NCI-H2171 treated with DMSO at 0.1 percent for 48 hours (cell line): ENCODE results near the gene TMEM147.

Experiments used
- DNase-seq: peaks from one replicate; lab custom pipeline; 2025; lab: John Stamatoyannopoulos, UW

TMEM147 gene, protein sequence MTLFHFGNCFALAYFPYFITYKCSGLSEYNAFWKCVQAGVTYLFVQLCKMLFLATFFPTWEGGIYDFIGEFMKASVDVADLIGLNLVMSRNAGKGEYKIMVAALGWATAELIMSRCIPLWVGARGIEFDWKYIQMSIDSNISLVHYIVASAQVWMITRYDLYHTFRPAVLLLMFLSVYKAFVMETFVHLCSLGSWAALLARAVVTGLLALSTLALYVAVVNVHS

DNA sequence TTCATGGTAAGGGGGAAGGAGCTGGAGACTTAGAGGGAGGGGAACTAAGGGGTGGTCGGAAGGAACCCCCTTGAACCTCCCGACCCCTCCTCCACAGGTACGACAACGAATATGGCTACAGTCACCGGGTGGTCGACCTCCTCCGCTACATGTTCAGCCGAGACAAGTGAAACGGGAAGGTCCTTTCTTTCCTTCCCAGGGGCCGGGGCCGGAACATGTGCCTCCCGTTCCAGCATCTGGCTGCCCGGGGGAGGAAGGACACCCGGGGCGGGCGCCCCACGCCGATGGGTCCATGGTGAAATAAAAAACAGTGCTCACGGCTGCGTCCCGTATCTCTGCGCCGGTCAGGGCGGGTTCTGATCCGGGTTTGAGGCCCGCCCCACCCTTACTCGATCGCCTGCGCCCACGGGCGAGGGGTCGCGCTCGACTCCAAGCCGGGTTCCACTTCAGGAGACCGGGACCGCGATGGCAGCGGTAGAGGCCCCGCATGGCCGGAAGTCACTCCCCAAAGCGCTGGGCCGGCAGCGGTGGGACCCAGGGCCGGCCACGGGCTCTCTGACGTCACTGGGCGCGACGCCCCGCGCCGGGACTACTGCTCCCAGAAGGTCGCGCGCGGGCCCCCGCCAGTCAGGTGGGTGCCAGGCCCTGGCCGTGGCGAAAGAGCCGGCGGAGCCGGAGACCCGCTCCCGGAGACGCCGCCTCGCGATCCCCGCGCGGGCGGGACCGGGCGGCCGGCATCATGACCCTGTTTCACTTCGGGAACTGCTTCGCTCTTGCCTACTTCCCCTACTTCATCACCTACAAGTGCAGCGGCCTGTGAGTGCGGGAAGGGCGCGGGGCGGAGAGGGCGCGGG, at the start of gene TMEM147:
Gene TMEM147, plus strand, starts transcription at position 626 of the 854 bp plus-strand sequence. Its CDS starts 114 bp downstream, at position 740.
- DNase-seq, result peak; percentile 79

DNA sequence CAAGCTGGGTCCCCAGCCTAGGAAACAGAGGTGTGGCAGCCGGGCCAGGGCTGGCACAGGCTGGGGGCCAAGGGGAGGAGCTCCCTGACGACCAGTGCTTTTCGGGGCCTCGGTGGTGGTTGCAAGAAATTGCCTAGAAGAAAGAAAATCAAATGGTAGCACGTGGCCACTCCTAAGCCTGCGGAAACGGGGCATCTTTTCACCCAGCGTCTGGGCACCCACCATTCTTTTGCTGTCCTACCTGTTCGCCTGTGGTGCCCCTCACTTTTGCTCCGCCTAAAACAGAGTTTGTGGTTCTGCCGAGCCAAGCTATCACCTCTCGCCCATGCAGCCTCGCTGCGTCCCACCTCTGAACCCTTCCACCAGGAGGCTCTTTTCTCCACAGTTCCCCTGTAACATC, 48.0 kb upstream of the TMEM147 start:
- no peak for DNase-seq

GRCh38 chr19:35498220-35498619, 47.2 kb upstream of the TMEM147 start:
- DNase-seq, result no peak

GRCh38 chr19:35498984-35499527, 46.4 kb upstream of the TMEM147 start:
- DNase-seq, result no peak

DNA sequence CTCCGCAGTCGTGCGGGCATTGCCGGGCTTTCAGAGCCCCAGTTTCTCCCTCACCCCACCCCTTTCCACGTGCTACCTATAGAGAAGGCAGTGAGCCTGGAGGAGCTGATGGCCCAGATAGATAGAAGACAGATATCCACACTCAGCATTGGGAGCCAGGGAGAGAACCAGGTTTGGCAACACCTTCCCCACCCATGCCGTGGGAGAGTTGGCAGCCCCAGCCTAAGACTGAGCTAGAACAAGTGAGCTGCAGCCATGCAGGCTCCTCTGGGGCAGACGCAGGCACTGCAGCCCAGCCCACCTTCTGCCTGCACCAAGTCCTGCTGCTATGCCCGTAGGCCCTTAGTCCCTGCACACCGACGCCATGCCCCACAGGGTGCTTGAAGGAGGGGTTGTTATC, 44.8 kb upstream of the TMEM147 start:
- no peak for DNase-seq

GRCh38 chr19:35501684-35502083, 43.7 kb upstream of the TMEM147 start:
- DNase-seq, result no peak

GRCh38 chr19:35502751-35503150, 42.7 kb upstream of the TMEM147 start:
- no peak for DNase-seq

DNA sequence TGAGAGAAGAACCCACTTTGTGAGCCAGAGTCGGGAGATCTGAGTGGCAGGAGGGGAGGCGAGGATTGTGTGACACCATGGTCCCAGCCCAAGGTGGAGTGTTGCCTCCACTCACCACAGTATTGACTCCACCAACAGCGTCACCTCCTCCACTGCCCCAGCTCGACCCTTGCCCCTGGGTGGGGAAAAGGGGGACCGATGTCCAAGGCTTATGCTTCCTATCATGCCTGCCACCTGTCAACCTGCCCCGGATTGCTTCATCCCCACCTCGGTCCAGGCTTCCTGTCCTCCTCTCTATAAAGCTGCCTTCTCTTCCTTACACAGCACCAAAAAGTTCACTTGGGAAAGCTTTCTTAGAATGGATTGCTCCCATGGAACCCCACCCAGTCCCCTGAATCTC, 39.4 kb upstream of the TMEM147 start:
- DNase-seq, result no peak

DNA sequence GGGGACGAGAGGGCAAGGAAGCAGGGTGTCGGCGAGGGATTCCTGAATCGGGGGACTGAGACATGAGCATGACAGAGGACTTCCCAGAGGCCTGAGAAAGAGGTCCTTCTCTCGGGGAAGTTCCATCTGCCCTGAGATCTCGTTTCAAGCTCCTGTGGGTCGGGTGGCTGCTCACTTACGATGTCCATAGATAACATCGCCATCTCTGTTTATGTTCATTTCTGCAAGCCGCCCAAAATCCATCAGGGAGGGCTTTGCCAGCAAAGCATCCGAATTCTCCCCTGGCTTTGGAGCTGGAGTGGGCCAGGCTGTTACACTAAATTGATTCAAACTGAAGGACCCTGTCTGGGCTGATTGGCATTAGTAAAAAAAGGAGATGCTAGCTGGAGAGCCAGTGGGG, 37.9 kb upstream of the TMEM147 start:
- DNase-seq, result no peak

DNA sequence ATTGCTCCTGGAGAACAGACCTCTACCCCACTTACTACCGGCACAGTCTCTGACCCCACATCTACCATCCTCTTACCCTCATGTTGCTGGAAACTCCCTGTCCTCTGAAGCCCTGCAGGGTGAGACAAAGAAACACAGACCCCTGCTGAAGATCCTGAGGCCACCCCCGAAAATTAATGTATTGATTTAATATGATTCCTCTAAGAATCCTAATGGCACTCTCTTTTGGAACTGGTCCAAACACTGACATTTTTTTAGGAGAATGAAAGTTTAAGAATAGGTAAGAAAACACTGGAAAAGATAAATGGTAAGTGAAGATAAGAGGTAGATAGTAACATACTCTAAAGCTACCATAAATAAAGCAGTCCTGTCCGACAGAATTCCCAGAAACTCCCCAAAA, 37.3 kb upstream of the TMEM147 start:
- no peak for DNase-seq

DNA sequence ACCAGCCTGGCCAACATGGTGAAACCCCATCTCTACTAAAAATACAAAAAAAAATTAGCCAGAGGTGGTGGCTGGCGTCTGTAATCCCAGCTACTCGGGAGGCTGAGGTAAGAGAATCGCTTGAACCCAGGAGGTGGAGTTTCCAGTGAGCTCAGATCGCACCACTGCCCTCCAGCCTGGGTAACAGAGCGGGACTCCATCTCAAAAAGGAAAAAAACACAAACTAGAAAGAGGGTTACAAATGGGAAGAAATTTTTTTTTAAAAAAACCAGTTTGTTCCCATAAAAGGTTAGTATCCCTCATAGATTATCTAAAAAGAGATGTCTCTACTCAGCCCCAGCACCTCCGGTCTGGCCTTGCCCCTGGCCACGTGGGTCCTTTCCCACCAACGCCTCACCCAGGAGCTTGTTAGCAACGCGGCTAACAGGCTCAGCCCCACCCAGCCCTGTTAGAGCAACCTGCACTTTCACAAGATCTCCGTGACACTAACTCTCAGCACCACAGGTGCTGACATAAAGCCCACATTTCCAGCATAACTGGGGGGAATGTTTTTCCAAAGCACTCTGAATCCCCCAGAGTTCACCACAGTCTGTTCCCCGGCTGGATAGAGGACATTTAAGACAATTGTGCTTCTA, 36.3 kb upstream of the TMEM147 start:
- no peak for DNase-seq

DNA sequence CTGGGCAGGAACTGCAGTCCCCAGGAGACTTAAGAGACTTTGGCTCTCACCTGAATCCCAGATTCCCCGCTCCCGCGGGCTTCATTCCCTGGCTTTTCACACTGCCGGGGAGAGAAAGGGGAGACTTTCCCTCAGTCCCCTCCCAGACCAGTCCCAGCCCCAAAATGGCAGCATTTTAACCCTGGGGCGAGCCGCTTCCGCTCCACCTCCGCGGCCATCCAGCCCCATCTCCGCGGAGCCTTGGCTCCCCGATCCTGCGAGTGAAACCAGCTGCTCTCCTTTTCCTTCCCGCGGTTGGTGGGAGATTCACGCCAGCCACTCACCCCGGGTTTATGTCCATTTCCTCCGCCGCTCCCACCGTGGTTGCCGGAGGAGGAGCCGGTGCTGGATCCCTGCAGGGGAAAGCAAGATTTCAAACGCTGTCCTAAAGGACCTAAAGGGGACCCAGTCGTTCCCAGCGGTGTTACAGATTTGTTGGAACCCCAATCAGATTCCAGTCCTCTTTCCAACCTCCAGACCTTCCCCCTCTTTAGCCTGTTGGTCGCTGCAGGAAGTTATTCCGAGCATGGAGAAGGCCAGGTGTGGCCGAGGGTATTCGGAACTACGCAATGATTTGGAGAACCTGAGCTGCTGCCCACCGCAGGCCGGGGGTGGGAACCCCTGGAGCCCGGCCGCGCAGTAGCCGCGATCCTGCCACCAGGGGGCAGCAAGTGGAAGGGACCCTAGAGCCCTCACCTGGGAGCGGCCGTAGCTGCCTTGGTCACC, 35.4 kb upstream of the TMEM147 start:
- DNase-seq, result peak; percentile 20

DNA sequence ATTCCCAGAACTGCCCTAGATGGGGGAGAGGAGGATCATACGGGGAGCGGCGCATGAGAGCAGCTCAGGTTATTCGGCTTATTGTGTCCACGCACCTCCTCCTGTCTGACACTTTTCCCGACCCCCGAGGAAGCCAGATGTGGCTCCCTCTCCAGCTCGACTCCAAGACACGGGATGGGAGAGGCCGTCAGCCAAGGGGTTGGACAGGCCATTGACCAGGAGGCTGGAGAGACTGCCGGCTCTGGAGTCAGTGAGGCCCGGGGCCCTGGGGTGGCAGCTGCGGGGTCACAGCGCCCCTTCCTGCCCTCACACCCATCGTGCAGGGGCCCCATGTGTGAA, 34.8 kb upstream of the TMEM147 start:
- DNase-seq, result no peak

DNA sequence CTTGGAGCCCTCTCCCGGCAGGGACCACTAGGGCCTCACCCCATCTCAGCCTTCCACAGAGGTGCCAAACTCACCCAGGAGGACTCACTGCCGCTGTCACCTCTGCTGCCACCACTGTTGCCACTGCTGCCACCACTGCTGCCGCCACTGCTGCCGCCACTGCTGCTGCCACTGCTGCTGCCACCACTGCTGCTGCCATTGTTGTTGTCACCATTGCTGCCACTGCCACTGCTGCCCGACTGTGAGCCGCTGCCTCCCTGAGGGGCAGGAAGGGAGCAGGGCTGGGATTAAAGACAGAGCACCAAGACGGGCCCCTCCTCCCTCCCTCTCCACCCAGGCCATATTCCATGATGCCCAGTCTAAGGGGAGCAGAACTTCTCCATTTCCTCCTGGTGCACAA, 34.1 kb upstream of the TMEM147 start:
- no peak for DNase-seq

DNA sequence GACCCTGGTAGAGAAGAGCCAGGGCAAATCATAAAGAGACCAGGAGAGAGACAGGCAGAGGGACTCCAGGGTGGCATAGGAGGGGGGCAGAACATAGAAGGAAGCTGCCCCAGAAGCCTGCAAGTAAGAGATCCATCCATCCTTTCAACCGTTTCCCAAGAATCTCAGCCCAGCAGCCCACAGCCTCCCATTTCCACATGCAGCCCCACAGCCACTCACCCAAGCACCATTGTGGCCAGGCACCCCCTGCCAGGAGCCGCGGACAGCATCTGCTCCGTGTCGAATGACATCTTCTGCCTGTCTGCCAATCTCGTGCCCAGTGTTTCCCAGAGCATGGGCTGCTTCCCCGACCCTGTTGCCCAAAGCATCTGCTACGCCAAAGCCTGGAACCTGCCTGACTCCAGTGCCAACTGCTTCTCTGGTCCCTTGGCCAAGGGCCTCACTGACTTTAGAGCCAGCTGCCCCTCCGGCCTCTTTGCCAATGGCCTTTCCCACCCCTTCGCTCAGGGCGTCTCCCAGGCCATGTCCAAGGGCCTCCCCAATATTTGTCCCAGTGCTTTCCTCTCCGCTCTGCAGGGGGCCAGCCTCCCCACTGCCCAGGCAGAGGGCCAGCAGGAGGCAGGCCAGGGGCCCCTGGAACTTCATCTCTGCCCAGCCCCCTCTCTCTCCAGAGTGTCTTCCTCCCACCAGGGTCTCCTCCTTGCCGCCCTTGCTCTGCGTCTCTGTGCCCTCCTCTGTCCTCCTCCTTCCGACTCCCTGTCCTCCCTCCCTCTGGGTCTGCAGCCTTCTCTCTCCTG, 32.4 kb upstream of the TMEM147 start:
- no peak for DNase-seq

DNA sequence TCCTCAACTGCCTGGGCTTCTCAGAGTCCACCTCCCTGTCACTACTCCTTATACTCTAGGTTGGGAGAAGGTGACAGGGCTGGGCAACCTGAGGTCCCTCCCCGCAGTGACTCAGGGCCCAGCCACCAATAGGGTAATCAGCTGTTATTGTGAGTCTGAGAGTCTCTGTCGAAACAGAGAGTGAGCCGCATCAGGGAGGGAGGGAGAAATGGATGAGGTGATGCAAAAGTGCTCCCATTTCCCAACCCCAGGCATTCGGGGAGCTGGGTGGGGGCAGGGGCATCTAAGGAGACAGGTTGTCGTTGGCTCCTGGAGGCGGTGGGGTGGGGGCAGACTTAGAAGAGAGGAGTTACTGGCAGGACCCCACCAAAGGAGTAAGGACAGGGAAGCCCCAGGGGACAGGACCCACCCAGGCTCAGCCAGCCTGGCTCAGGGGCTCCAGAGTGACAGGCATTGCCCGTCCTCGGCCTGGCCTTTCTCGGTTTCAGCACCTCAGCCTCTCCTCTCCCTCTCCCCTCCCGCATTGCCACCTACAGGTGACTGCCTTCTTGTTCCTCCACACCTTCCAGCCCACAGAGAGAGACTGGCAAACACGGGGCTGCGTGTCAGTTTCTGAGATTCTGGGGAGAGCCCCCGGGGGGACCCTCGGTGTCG, 31.7 kb upstream of the TMEM147 start, which contains the start of gene DMKN:
Gene DMKN, minus strand, starts transcription at position 22 of the 654 bp plus-strand sequence. CDS start 174 bp downstream, outside the sequence.
- no peak for DNase-seq

- no peak for DNase-seq
Observed at GRCh38 chr19:35514282-35514809, 31.1 kb upstream of the TMEM147 start.

- no peak for DNase-seq
Observed at GRCh38 chr19:35516310-35516709, 29.1 kb upstream of the TMEM147 start.

DNA sequence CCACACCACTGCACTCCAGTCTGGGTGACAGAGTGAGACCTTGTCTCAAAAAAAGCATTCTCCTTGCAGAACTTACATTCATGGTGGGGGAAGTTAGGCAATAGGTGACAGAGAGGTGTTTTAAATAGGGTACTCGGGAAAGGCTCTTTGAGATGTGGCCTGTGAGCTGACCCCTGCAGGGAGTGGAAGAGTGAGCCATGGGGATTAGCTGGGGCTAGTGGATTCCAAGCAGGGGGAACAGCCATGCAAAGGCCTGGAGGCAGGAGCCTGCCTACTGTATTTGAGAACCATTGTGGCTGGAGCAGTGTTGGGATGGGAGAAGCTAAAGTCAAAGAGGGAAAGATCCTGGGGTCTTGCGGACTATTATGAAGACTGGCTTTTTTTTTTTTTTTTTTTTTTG, 28.1 kb upstream of the TMEM147 start:
- no peak for DNase-seq

GRCh38 chr19:35518313-35518712, 27.1 kb upstream of the TMEM147 start:
- DNase-seq, result no peak
